ENCODE data around the gene ENO2.
"Not testable (repeated sequence)": the region's sequence is repeated elsewhere in the genome, so short reads cannot be mapped to it uniquely, and the experiment has no call there.

Gene ENO2

GRCh38 chr12:6883252-6883651 lies 31.1 kb upstream of the ENO2 start:
- no peak for TF ChIP-seq CTCF (IDR thresholded peaks at IDR 0.05; ENCODE audit: low read depth, low read length, missing control alignments)
- H3K4me3 ChIP-seq (ENCODE audit: low read depth, low read length) = no peak overlapping the region
- in situ Hi-C loops (cut with HindIII; ENCODE audit: low sequenced_read_pairs) = no loop called here
- DNase-seq (ENCODE audit: low read depth) = no peak

GRCh38 chr12:6883683-6884082 lies 30.7 kb upstream of the ENO2 start:
- H3K4me3 ChIP-seq (ENCODE audit: low read depth, low read length) = no peak overlapping the region
- DNase-seq (ENCODE audit: low read depth) = no peak
- in situ Hi-C loops (cut with HindIII; ENCODE audit: low sequenced_read_pairs) = no loop called here
- TF ChIP-seq CTCF (IDR thresholded peaks at IDR 0.05; ENCODE audit: low read depth, low read length, missing control alignments) = no peak

GRCh38 chr12:6884539-6884938 lies 29.8 kb upstream of the ENO2 start:
- no peak for DNase-seq (ENCODE audit: low read depth)
- in situ Hi-C loops (cut with HindIII; ENCODE audit: low sequenced_read_pairs) = no loop called here
- H3K4me3 ChIP-seq (ENCODE audit: low read depth, low read length) = no peak overlapping the region
- no peak for TF ChIP-seq CTCF (IDR thresholded peaks at IDR 0.05; ENCODE audit: low read depth, low read length, missing control alignments)

GRCh38 chr12:6886206-6886999 lies 28.0 kb upstream of the ENO2 start:
- DNase-seq (ENCODE audit: low read depth); H3K4me3 ChIP-seq (ENCODE audit: low read depth, low read length); in situ Hi-C loops (cut with HindIII; ENCODE audit: low sequenced_read_pairs): not testable (repeated sequence)

GRCh38 chr12:6887460-6887859 lies 26.9 kb upstream of the ENO2 start:
- in situ Hi-C loops (cut with HindIII; ENCODE audit: low sequenced_read_pairs) = no loop called here
- no peak overlapping the region for H3K4me3 ChIP-seq (ENCODE audit: low read depth, low read length)
- TF ChIP-seq CTCF (IDR thresholded peaks at IDR 0.05; ENCODE audit: low read depth, low read length, missing control alignments) = no peak
- DNase-seq (ENCODE audit: low read depth) = no peak

- in situ Hi-C loops (cut with HindIII; ENCODE audit: low sequenced_read_pairs) = no loop called here
- H3K4me3 ChIP-seq (ENCODE audit: low read depth, low read length) = no peak overlapping the region
- TF ChIP-seq CTCF (IDR thresholded peaks at IDR 0.05; ENCODE audit: low read depth, low read length, missing control alignments) = no peak
- no peak for DNase-seq (ENCODE audit: low read depth)
Measured at GRCh38 chr12:6888360-6888759, 26.0 kb upstream of the ENO2 start.

- in situ Hi-C loops (cut with HindIII; ENCODE audit: low sequenced_read_pairs); H3K4me3 ChIP-seq (ENCODE audit: low read depth, low read length); DNase-seq (ENCODE audit: low read depth): not testable (repeated sequence)
Measured at GRCh38 chr12:6888794-6889193, 25.6 kb upstream of the ENO2 start.

- in situ Hi-C loops (cut with HindIII; ENCODE audit: low sequenced_read_pairs); H3K4me3 ChIP-seq (ENCODE audit: low read depth, low read length); DNase-seq (ENCODE audit: low read depth): not testable (repeated sequence)
Measured at GRCh38 chr12:6889775-6890573, 24.4 kb upstream of the ENO2 start.

All from astrocyte of the cerebellum (primary cell).